ENCODE data around the gene RGPD8.

The RGPD8 gene

DNA sequence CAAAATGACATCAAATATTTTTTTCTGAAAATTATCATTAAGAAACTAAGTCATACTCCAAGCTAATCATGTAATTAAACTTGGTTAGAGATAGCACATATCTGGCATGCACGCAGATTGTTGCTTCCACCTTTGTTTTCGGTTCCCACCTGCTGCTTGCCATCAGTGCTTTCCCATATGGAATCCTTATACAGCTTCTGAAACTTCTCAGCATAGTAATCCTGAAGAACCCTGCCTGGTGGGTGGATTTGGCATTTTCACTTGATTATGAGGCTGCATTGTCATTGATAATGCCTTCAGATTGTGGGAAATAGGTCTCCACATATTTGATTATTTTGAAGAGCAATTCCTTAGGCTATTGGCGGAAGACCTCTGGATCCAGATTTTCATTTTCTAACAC is 110.5 kb downstream of the RGPD8 start:
- DNase-seq: no peak

DNA sequence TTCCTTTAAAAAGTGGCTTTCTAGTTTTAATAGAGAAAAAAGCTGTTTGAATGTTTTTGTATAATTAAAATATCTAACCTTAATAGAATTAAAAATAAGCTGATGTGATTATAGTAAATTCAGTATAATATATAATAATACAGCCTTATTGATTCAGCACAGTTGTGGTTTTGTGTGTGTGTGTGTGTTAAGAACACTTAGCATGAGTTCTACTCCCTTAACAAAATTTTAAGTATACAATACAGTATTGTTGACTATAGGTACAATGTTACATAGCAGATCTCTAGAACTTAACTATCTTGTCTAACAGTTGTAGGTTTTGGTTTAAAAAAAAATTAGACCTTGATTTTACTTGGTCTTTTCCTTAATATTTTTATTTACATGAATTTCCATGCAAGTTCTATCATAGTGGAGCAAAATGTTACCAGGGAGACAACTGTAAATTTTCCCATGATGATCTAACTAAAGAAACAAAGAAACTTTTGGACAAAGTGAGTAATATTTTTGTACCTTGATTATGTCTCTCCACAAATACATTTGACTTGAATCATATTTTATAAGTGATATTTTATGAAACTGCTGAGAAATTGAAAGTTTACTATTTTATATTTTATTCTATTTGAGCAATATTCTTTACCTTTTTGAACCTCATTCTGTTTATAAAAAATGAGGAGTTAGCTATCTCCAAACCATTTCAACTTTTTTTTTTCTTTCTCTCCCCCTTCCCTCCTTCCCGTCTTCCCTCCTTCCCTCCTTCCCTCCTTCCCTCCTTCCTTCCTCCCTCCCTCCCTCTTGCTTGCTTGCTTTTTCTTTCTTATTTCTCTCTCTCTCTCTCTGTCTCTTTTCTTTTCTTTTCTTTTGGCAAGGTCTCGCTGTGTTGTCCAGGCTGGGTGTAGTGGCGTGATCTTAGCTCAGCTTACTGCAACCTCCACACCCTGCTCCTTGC is 111.8 kb downstream of the RGPD8 start:
- no peak for DNase-seq
